ENCODE data around the gene ARL2BP. TPM values are rescaled to one million over a fixed set of nuclear protein-coding genes. Genes with fewer than 3 reads are reported as not detected.

The ARL2BP gene
- polyA plus RNA-seq, 5 donors, result 64.8 to 81.7 (median 69.6) TPM

- no peak for DNase-seq
These were observed 10.9 kb upstream of the ARL2BP start for GRCh38 chr16:57233944-57234706.

DNA sequence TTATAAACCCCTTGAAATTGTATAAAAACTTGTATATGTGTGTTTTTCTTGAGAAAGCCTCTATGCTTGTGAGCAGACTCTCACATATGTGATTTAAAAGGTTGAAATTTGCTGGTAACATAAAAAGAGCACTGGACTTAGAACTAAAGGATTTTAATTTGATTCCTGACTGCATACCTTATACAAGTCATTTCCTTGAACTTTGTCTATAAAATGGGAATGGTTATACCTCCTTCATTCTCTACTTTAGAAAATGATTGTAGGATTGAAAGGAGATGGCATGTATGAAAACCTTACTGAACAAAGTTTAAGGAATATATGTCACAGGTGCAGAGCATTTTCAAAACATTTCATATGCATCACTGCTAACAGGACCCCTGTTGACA, 10.4 kb upstream of the ARL2BP start:
- no peak for DNase-seq

GRCh38 chr16:57235128-57236021, 9.7 kb upstream of the ARL2BP start:
- DNase-seq, result peak; percentile 26 to 36

DNA sequence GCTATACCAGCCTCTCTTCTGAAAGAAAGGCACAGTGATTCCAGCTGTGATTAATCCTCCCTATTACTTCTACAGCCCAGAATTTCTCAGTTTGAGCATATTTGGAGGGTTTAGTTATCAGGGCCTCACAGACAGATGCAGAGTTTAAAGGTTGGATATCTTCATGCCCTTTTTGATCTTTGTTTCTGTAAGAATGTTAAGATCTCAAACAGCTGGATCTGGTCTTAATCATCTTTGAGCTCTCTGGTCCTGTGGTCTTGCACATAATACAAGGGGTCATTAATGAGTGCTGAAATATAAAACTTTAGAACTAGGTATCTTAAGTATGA, 9.1 kb upstream of the ARL2BP start:
- no peak for DNase-seq

DNA sequence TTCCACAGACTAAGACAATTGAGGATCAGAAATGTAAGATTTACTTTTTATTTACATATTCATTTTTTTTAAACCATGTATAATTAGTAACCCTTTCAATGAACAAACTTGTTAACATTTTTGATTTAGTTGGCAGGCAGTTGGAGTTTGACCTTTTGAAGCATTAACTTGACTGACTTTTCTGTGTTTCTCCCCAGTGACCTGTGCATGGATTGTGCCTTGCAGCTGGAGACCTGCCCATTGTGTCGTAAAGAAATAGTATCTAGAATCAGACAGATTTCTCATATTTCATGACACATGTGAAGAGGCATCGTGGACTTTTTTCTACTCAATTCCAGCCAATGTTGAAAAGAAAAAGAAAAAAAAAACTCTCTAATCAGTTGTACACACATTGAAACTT, 6.4 kb upstream of the ARL2BP start:
- no peak for DNase-seq

DNA sequence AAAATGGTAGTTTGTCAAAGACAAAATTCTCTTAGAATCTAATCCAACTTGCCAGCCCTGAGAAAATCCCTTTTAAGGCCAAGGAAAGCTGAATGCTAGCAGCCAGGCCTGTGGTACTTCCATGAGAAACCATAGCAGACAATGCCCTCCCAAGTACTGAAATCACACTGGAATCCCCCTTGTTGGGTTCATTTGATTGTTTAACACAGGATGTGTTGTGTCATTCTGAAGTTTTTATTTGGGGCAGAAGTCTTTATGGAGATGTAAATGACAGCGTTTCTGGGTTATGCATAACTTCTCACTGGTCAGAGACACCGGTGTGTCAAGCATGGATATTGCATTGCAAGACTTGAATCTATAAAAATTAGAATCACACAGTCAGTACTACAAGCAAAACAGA, 6.0 kb upstream of the ARL2BP start:
- DNase-seq, result no peak

DNA sequence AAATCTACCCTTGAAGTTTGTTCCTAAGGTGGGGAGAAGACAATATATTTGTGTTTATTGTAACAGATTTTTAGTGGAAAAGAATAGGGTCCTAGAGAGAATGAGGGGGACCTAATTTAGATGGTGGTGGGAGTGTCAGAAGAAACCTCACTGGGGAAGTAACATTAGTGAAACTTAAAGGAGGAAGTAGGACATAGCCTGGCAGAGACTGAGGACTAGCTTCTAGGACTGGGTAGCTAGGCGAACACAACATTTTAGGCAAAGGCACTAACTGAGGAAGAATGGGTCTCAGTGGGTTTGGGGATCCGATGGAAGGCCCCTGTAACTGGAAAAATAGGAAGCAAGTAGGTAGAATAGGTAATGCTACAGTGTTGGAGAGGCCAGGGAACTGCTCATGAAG, 4.2 kb upstream of the ARL2BP start:
- no peak for DNase-seq

DNA sequence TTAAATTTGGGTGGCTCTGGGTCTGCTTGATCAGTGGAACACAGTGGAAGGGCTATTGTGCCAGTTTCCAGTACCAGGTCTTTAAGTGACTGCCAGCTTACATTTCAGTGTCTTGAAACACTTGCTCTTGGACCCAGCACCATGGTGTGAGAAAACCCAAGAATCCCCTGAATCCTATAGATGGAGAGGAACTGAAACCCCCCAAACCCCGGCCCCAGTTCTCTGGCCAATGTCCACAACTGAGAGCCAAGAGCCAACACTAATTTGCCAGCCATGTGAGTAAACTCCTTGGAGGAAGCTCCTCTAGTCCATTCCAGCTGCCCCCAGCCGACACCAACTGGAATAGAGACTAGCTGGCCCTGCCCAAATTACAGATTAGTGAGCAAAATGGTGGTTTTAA, 2.4 kb upstream of the ARL2BP start:
- no peak for DNase-seq

- no peak for DNase-seq
These were observed 644 bp upstream of the ARL2BP start for GRCh38 chr16:57244463-57244766.

GRCh38 chr16:57245472-57246113, 534 bp downstream of the ARL2BP start:
- DNase-seq, result no peak

GRCh38 chr16:57251352-57251751, 6.3 kb downstream of the ARL2BP start:
- DNase-seq, result no peak

DNA sequence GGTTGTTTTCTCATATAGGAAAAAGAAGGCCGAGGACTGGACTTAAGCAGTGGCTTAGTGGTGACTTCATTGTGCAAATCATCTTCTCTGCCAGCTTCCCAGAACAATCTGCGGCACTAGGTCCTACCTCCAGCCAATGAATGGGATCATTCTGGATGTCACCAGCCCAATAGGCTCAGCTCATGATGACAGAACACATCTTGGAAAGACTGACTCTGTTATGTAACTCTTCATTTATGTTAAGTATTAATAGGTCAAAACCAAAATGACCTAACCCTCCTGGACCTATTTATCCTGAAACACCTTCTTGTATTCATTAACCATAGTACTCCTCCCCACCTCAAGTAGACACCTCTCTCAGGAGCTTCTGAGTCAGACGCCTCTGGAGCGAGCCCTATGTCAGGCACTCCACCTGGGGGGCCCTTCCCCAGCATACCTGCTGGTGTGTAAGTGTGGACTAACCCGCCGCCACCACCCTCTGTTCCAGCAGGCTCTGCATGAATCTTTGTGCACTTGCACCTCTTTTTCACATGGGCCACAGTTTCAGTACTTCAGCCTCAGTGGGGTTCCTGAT, 7.2 kb downstream of the ARL2BP start:
- DNase-seq, result no peak

- DNase-seq, result no peak
These were observed 8.4 kb downstream of the ARL2BP start for GRCh38 chr16:57253466-57253865.

DNA sequence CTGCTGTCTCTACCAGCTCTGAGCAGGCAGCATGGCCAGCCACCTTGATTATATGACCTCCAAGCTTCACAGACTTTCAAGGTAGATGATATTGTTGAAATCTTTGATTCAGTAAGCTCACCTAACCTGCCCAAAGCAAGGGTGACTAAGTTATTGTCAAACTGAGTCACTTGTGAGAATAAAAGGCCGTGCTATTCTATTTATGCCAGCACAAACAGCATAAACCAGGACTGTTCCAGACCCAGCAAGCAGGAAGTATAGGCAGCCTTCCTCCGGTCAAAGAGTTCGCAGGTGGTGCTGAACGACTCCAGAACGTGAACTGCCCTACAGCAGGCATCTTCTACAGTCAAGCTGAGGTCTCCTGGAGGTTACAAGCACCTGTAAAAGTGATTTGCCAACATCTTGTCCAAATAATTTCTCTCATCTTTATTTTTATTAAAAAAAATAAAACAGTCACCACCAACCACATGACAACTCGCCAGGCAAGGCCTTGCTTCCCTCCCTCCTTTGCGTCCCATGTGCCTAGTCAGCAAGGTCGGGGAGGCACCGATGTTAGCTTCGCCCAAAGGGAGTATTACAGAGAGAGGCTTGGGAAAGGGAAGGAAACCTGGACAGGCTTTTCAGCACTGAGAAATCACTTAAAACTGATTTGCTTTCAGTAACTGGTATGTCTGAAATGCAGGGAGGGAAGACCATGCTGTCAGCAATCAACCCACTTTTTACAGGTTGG, 10.8 kb downstream of the ARL2BP start:
- no peak for DNase-seq

- DNase-seq, result no peak
These were observed 11.7 kb downstream of the ARL2BP start for GRCh38 chr16:57256601-57257395.

GRCh38 chr16:57257455-57258070, 12.5 kb downstream of the ARL2BP start:
- DNase-seq, result no peak

GRCh38 chr16:57258226-57258909, 13.3 kb downstream of the ARL2BP start:
- no peak for DNase-seq

- DNase-seq, result no peak
These were observed 13.9 kb downstream of the ARL2BP start for GRCh38 chr16:57258910-57259475.

DNA sequence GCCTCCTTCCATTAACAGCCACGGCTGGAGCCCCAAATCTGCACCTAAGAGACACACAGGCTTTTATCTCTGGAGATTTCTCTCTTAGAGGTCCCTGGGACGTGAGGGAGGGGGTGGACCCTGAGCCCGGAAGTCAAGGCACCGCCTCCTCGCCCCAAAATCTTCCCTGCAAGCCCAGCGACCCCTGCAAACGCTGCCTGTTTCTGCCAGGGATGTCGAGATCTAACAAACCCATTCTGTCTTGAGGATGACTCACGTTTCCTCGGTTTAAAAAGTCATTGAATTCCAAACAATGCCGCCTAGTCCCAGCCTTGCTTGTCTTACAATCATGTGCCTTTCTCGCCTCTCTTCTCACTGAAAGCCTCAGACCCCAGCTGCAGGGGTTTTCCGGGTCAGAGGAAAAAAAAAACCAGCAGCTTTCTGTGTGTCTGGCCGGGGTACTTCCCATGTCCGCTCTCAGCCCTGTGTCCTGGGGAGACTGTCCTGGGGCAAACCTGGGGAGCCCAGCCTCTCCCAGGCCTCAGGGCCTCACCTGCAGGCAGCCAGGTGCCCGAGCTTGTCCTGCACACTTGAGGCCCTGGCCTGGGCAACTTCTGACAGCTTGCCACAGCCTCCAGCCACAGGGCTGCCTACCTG, 15.4 kb downstream of the ARL2BP start:
- DNase-seq, result no peak
